ENCODE results near the gene COG4.

The COG4 gene

DNA sequence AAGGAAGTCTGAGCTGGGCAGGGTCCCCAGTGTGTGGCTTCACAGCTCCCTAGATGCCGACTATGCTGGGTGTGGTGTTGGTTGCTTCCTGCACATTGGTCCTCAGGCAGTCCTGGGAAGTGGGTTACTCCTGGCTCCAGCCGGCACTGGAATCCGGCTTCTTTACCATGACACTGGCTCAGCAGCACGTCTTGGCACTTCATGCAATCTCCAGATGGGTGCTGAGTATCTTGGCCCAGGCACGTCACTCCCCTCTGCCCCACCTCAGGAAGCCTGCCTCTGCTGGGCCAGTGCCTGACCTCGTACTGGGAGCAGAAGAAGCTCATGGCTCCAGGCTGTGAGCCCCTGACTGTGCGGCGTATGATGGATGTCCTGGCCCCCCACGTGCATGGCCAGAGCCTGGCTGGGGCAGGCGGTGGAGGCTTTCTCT is 44.4 kb downstream of the COG4 start:
- DNase-seq (ENCODE audit: low read depth): no peak

DNA sequence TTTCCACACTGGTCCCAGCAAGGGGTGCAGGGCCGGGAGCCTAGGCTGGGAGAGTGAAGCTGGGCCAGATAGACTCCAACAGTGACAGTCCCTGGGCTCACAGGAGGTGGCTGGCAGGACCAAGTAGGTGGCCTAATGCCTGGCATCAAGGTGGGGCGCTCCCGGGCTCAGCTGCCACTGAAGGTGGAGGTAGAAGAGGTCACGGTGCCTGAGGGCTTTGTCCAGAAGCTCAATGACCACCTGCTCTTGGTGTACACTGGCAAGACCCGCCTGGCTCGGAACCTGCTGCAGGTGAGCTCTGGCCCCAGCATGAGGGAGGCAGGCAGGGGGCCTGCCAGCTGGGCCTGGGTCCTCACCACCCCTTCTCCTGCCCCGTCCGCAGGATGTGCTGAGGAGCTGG is 45.2 kb downstream of the COG4 start:
- DNase-seq (ENCODE audit: low read depth): no peak

DNA sequence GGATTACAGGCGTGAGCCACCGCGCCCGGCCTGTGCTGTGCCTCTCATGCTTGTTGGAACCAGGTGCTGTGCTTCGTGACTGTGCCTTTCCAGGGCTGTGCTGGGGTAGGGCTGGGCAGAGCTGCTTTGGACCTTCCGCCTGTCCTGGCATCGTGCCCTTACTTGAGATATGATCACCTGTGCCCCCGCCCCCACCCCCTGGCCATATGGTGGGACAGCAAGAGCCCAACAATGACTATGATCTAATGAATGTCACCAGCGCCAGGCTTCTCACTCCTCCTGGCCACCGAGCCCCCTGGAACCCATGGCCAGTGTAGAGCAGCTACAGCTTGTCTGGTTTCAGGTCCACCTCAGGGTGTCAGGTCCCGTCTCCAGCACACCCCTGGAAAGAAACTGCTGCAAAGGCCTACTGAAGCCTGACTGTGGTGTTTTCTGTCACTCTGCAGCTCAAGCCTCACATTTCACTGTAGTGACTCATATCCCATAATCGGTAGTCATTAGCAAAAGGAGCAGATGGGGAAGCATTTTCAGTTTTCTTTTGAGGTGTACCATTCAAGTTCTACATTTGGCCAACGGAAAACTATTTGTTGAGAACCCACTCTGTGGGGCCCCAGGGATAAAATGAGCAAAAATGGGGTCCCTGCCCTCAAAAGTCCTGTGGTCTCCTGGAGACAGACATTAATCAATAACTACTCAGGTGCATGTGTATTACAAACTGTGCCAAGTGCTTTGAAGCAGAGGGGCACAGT is 46.9 kb downstream of the COG4 start:
- no peak for DNase-seq (ENCODE audit: low read depth)

DNA sequence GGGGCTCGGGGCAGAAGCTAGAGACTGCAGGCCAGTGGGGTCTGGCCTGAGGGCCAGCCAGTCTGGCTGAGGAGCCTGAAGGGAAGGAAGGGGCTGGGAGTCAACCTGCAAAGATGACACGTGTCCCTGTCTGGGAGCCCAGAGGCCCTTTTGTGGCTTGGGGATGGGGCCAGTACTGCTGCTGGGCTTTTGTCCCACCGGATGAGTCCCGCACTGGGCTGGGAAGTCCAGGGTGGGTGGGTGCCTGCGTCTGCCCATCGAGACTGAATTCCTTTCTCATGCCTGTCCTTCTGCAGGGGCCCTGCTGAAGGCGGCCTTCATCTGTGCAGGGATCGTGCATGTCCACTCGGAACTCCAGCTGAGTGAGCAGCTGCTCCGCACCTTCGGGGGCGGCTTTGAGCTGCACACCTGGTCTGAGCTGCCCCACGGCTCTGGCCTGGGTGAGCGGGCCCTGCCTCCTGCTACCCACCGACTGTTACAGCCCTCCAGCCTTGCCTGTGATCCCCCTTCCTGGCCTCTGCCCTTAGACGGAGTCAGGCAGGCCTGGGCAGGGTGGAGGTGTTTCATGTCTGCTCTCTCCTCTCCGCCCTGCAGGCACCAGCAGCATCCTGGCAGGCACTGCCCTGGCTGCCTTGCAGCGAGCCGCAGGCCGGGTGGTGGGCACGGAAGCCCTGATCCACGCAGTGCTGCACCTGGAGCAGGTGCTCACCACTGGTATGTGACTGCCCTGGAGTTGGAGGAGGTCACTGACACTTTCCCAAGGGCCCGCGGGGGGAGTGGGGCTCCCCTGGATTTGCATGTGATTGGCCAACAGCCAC is 48.1 kb downstream of the COG4 start:
- no peak for DNase-seq (ENCODE audit: low read depth)

DNA sequence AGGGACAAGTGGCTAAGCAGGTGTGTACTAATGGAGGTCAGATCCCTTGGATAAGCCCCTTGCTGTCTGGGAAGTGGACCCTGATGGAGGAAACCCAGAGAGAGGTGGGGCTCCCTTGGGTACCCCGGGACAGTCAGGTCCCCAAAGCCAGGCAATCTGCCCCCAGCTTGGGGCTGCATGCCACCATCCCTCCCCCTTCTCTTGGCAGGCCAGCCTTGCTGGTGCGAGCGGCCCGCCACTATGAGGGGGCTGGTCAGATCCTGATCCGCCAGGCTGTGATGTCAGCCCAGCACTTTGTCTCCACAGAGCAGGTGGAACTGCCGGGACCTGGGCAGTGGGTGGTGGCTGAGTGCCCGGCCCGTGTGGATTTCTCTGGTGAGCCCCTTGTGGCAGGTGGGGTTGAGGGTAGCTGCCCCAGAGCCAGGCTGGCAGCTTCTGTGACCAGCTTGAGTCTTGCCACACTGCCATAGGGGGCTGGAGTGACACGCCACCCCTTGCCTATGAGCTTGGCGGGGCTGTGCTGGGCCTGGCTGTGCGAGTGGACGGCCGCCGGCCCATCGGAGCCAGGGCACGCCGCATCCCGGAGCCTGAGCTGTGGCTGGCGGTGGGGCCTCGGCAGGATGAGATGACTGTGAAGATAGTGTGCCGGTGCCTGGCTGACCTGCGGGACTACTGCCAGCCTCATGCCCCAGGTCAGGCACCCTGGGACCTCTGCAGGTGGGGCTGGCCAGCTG is 48.9 kb downstream of the COG4 start:
- DNase-seq (ENCODE audit: low read depth): no peak

DNA sequence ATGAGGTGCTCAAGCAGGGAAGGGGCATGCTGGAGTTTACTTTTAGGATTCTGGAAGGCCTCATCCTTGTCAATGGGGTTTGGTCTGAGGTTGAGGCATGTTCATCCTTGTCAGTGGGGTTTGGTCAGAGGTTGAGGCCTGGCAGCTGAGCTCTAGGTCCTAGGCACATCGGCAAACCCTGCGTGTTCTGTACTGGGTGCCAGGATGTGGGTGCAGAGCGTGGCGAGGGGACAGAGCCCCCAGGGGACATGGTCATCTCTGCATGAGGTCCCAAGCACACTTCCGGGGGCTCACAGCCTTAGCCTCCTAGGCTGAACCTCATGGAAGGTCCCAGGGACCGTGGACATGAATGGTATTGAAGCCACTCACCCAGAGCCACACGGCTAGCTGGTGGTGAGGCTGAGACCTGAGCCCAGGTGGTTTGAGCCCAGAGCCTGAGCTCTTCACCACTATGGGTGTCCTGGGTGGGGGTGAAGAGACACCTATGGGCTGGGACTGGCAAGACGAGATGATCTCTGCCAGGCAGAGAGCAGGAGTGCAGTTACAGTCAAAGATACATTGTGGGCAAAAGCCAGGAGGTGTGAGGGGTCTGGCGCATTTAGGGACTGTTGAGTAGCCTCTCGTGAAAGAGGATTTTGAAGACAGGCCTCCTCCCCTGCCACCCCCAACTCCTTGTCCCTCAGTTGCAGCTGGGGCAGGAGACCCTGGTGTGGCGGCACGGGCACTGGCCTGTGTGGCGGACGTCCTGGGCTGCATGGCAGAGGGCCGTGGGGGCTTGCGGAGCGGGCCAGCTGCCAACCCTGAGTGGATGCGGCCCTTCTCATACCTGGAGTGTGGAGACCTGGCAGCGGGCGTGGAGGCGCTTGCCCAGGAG is 49.7 kb downstream of the COG4 start:
- DNase-seq (ENCODE audit: low read depth): no peak

DNA sequence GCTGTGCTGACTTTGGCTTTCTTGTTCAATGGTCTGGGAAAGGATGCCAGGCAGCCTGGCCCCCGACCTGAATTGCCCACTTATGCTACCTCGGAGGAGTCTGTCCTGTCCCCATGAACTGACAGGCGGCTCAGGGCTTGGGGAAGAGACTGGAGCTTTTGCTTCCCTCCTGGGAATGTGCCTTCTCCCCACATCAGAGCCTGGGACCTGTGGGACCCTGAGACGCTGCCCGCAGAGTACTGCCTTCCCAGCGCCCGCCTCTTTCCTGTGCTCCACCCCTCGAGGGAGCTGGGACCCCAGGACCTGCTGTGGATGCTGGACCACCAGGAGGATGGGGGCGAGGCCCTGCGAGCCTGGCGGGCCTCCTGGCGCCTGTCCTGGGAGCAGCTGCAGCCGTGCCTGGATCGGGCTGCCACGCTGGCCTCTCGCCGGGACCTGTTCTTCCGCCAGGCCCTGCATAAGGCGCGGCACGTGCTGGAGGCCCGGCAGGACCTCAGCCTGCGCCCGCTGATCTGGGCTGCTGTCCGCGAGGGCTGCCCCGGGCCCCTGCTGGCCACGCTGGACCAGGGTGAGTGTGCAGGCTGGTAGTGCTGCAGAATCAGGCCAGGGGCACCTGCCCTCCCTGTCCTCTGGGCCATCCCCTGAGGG is 50.4 kb downstream of the COG4 start:
- DNase-seq (ENCODE audit: low read depth): no peak

DNA sequence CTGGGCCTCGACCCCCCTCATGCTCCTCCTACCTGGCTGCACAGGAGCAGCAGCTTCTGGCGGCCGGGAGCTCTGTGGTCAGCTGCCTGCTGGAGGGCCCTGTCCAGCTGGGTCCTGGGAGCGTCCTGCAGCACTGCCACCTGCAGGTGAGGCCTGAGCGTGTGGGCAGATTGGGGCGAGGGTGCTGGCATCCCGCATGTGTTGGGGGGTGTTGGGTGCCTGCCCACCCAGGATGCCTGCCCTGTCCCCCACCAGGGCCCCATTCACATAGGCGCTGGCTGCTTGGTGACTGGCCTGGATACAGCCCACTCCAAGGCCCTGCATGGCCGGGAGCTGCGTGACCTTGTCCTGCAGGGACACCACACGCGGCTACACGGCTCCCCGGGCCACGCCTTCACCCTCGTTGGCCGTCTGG is 52.4 kb downstream of the COG4 start:
- no peak for DNase-seq (ENCODE audit: low read depth)

DNA sequence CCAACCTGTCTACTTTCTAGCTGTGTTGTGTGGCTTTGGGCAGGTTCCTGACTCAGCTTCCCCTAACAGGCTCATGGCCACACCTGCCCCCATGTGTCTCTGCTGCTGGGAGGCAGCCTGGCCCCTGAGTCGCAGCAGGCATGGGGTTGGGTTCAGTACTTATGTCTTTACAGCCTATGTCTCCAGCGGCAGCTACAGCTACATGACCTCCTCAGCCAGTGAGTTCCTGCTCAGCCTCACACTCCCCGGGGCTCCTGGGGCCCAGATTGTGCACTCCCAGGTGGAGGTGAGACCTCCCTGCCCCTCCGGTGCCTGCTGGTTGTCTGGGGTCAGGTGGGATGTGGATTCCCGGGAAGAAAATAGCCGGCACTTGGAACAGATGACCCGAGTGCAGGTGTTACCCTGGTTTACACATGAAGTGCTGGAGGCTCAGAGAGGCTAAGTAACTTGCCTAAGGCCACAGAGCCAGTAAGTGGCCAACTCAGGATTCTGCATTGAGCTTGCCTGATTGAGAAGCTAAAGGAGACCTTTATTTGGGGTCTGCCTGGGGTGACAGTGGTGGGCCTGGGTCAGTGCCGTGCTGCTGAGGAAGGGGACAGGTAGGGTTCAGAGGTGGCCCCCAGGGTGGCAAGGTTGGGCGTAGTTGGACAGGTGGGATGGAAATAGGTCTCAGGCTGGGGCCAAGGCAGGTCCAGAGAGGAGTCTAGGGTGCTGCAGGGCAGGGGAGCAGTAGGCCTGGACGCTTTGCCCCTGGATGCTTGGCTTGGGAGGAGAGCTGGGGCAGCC is 53.0 kb downstream of the COG4 start:
- DNase-seq (ENCODE audit: low read depth): no peak

DNA sequence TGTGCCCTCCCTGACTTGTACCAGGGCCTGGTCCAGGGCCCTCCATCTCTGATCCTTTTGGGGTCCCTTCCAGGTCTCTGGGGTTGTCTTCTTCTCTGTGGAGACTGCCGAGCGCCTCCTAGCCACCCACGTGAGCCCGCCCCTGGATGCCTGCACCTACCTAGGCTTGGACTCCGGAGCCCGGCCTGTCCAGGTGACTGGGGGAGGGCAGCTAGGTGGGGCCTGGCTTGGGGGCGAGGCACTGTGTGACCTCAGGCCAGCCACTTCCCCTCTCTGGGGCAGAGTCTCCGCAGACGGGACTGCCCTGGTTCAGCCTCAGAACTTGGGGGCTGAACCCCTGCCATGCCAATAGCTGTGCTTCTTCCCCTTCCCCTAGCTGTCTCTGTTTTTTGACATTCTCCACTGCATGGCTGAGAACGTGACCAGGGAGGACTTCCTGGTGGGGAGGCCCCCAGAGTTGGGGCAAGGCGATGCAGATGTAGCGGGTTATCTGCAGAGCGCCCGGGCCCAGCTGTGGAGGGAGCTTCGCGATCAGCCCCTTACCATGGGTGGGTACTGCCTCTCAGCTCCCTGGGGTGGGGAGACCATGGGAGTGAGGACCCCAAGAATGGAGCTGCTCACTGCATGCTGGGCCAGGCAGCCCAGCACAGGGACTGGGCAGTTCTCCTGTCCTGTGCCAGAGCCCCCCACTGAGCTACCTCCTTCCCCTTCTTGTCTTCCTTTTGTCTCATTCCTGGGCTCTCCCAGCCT is 54.4 kb downstream of the COG4 start:
- no peak for DNase-seq (ENCODE audit: low read depth)

DNA sequence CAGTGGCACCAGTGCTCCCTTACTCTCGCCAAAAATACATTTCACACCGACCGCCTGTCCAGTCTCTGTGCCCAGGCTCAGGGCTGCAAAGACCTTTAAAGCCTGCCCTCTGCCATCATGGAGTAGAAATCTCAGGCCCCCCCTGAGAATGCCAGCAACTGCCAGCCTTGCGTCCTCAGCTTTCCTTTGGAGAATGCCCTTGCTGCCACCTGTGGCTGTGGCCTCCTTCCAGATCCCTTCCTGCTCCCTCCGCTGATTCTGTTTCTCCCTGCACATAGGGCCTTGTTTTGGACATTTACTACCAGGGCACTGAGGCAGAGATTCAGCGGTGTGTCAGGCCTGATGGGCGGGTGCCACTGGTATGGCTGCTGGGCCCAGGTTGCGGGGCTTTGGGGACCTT is 55.7 kb downstream of the COG4 start:
- DNase-seq (ENCODE audit: low read depth): no peak

DNA sequence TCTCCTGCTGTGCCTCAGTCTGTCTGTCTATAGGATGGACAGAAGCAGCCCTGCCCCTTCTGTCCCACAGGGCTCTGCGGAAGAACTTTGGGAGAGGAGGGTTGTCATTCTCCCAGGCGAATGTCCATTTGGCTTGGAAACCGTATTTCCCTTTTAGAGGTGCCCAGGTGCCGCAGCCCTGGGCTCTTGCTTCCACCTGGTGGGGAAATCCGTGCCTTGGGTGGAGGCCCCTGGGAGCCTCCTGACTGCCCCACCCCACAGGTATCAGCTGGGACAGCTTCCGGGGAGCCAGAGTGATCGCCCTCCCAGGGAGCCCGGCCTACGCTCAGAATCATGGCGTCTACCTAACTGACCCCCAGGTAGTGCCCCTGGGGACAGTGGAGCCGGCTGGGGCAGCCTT is 56.2 kb downstream of the COG4 start:
- DNase-seq (ENCODE audit: low read depth): no peak

DNA sequence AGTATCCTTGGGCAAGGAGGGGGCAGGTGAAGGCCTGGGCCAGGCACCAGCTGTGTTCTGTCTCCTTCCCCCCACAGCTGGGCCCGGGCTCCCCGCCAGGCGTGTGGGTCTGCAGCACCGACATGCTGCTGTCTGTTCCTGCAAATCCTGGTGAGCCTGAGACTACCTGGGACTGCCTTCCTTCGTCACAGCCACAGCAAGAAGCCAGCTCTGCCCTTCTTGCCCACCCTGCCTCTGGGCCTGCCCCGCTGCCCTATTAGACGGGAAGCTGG is 56.6 kb downstream of the COG4 start:
- DNase-seq (ENCODE audit: low read depth): no peak

DNA sequence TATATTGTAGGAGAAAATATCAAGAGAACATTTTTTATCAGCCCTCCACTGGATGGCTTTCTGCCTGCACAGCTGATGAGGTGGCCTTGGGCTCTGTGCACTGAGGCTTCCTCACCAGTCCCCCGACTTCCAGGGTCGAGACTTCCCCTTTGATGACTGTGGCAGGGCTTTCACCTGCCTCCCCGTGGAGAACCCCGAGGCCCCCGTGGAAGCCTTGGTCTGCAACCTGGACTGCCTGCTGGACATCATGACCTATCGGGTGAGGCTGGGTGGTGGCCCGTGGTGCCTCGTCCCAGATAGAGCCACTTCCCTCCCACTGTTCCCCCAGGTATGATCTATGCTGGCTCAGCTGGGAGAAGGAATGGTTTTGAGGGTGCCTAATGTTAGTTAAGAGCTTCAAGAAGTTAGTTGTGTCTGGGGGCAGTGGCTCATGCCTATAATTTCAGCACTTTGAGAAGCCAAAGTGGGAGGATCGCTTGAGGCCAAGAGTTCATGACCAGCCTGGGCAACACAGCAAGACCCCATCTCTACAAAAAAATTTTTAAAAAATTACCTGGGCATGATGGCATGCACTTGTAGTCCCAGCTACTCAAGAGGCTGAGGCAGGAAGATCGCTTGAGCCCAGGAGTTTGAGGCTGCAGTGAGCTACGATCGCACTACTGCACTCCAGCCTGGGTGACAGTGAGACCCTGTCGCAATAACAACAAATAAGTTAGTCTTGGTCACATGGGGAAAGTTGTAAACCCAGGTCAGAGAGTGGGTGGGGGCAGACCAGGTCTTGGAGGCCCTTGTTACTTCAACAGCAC is 57.2 kb downstream of the COG4 start:
- no peak for DNase-seq (ENCODE audit: low read depth)

DNA sequence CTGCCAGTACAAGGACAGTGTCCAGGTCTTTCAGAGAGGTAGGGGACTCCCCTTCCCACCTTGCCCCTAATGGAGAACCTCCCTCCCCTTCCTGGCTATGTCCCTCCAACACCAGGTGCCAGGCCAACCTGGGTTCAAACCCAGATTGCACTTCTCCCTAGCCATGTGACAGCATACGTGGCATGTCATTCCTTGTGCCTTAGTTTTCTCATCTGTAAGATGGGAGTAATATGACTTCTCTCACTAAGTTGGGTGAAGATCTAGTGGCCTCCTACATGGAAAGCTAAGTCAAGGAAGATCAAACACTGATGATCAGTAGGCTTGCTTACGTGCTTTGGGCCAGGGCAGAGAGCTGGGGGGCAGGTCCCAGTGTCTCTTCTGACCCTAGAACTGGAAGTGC is 60.1 kb downstream of the COG4 start:
- DNase-seq (ENCODE audit: low read depth): no peak

DNA sequence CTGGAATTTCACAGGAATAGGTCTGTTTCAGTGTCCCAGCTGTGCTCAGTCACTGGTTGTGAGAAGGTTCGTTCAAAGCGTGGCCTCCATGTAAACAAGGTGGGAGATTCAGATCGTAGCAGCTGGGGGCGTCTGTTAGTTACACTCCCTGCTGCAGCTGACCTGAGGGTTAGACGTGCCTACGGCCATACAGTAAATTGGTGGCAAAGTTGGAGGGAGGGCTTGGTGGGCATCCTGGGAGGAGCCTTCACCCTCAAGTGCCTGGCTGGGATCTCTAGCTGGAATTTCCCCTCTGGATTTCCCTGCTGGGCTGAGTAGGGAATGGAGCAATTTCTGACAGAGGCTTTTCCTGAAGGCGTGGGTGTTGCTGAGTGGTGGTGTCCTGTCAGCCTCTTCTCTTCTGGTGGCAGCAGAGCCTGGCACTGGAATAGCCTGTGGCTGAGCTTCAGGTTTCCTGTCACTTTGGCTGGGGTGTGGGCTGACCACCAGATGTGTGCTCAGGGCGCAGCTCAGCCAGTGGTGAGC is 62.6 kb downstream of the COG4 start:
- no peak for DNase-seq (ENCODE audit: low read depth)

DNA sequence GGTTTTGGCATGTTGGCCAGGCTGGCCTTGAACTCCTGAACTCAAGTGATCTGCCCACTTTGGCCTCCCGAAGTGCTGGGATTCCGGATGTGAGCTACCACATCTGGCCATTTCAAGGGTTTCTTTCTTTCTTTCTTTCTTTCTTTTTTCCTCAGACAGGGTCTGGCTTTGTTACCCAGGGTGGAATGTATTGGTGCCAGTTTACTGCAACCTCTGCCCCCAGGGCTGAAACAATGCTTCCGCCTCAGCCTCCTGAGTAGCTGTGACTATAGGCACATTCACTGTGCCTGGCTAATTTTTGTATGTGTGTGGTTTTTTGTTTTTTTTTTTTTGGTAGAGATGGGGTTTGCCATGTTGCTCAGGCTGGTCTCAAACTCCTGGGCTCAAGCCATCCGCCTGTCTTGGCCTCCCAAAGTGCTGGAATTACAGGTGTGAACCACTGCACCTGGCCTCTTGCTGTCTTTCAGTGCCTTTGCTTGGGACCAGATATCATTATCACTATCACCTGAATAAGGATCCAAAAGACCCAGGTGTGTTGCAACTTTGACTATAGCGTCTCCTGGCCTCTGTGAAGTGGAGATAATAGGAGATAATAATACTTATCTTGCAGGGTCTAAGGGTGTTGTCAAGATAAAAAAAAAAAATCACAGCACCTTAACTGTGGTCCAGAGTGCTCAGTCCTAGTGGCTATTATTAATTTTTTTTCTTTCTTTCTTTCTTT is 65.7 kb downstream of the COG4 start:
- DNase-seq (ENCODE audit: low read depth): no peak

DNA sequence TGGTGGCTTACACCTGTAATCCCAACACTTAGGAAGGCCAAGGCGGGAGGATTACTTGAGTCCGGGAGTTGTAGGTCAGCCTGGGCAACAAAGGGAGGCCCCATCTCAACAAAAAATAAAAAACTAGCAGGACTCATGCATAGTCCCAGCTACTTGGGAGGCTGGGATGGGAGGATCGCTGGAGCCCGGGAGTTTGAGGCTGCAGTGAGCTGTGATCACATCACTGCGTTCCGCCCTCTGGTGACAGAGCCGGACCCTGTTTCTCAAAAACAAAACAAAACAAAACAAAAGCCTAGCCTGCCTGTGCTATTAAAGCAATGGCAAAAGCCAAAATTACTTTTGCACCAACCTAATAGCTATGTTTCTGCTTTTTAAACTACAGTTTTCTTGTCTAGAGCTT is 67.4 kb downstream of the COG4 start:
- DNase-seq (ENCODE audit: low read depth): no peak
